Breast epithelium (tissue), 3 donors: ENCODE measurements around the gene DCST1.

Source experiments
- CTCF ChIP-seq, 3 donors: fragments of 450-650 bp; IDR thresholded peaks; one replicate each; pipeline ENCODE4 v1.5.1; 2016 to 2017; ENCODE audit warnings: antibody characterized with exemption in 3 of 3, mild to moderate bottlenecking in 3 of 3, moderate library complexity in 3 of 3
- POLR2A ChIP-seq: fragments of 450-650 bp; IDR thresholded peaks from one replicate; pipeline ENCODE4 v1.6.1; 2016; ENCODE audit warnings: antibody characterized with exemption, mild to moderate bottlenecking, moderate library complexity

GRCh38 chr1:155000411-155000725 is 33.3 kb upstream of the DCST1 start:
- TF ChIP-seq POLR2A (no peak), CTCF (IDR thresholded peaks at IDR 0.05) (no peak)
